Testis (tissue), 2 donors: Measurements from ENCODE around the gene SLN.

Source experiments
- POLR2A ChIP-seq: fragments of 450-650 bp; IDR thresholded peaks from one replicate; pipeline ENCODE4 v1.6.1; 2017; ENCODE audit warnings: antibody characterized with exemption, mild to moderate bottlenecking, moderate library complexity
- TF ChIP-seq, protein P1 (sequence below), 3 experiments: fragments of 450-650 bp in 2 of 3; fragments of 200-600 bp in 1 of 3; sonication (generic) in 1 of 3; IDR thresholded peaks; one replicate each; pipeline ENCODE4 v1.5.1; 2016 to 2019; ENCODE audit warnings: antibody characterized with exemption in 3 of 3, mild to moderate bottlenecking in 2 of 3, moderate library complexity in 1 of 3

- TF ChIP-seq, protein P1, sequence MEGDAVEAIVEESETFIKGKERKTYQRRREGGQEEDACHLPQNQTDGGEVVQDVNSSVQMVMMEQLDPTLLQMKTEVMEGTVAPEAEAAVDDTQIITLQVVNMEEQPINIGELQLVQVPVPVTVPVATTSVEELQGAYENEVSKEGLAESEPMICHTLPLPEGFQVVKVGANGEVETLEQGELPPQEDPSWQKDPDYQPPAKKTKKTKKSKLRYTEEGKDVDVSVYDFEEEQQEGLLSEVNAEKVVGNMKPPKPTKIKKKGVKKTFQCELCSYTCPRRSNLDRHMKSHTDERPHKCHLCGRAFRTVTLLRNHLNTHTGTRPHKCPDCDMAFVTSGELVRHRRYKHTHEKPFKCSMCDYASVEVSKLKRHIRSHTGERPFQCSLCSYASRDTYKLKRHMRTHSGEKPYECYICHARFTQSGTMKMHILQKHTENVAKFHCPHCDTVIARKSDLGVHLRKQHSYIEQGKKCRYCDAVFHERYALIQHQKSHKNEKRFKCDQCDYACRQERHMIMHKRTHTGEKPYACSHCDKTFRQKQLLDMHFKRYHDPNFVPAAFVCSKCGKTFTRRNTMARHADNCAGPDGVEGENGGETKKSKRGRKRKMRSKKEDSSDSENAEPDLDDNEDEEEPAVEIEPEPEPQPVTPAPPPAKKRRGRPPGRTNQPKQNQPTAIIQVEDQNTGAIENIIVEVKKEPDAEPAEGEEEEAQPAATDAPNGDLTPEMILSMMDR (IDR thresholded peaks at IDR 0.05), result no peak
- TF ChIP-seq POLR2A, result no peak
Observed at GRCh38 chr11:107675902-107676301, 36.0 kb downstream of the SLN start.
